ENCODE results near the gene IFT22. TPM values are rescaled to one million over a fixed set of nuclear protein-coding genes. Genes with fewer than 3 reads are reported as not detected.

IFT22 gene
- polyA plus RNA-seq, 3 donors = 0.59 to 1.5 (median 0.87) TPM

DNA sequence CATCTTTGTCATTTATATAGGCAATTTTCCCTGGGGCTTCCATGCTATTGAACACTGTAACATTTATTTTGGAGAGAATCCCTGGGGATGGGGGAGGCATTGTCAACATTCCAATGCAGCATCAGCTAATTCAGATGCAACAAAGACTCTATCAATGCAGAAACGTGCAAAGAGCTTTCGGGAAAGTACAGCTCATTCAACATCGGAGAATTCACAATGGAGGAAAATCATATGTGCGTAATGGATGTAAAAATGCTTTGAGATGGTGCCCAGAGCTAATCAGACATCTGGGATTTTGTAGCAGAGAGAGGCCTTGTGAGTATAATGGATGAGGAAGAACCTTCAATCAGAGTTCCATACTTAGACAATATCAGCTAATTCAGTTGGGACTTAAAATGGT, 48.4 kb downstream of the IFT22 start:
- no peak overlapping the region for H3K9ac ChIP-seq (ENCODE audit: insufficient read depth, low read length, poor library complexity, severe bottlenecking)
- H3K4me3 ChIP-seq (replicated peaks in 1 of 3; ENCODE audit: low read depth in 2 of 3, low read length in 3 of 3) = no peak overlapping the region
- H2AFZ ChIP-seq (ENCODE audit: insufficient read depth, low read depth, low read length, poor library complexity, severe bottlenecking) = no peak overlapping the region
- no peak for TF ChIP-seq CTCF (IDR thresholded peaks at IDR 0.05)
- H3K36me3 ChIP-seq (replicated peaks in 1 of 2; ENCODE audit: control insufficient read depth in 1 of 2, insufficient read depth in 2 of 2, low read length in 2 of 2) = no peaks in the 10 kb centered on the region
- no peaks in the 10 kb centered on the region for H3K36me3 Mint-ChIP-seq
- H3K4me1 Mint-ChIP-seq = peaks cover 2% of the 10 kb centered on the region
- H3K27ac Mint-ChIP-seq = no peak overlapping the region
- no peaks in the 10 kb centered on the region for H3K27me3 ChIP-seq (ENCODE audit: control insufficient read depth in 2 of 2, insufficient read depth in 2 of 2, low read length in 2 of 2)
- peaks cover 0 to 3% (median 0%) of the 10 kb centered on the region in 7 donors for H3K9me3 Mint-ChIP-seq
- H3K27me3 Mint-ChIP-seq (ENCODE audit: low read depth in 3 of 3) = peaks cover 13% of the 10 kb centered on the region in 3 donors
- no peak overlapping the region for H3K27ac ChIP-seq (ENCODE audit: low read depth in 1 of 2, low read length in 2 of 2)
- H3K4me3 Mint-ChIP-seq = no peak overlapping the region
- H3K4me2 ChIP-seq (replicated peaks; ENCODE audit: extremely low read depth, low read length, poor library complexity, severe bottlenecking) = no peak overlapping the region
- intact Hi-C loops (cut with micrococcal nuclease) = no loop called here
- H3K9me3 ChIP-seq (replicated peaks in 1 of 2; ENCODE audit: control insufficient read depth in 1 of 2, insufficient read depth in 1 of 2, low read length in 2 of 2) = no peaks in the 10 kb centered on the region
- no peaks in the 10 kb centered on the region for H3K4me1 ChIP-seq (ENCODE audit: control insufficient read depth in 1 of 2, insufficient read depth in 2 of 2, low read length in 2 of 2)
- DNase-seq = no peak
- H4K20me1 ChIP-seq (ENCODE audit: insufficient read depth, low read length) = no peaks in the 10 kb centered on the region
- WGBS (ENCODE audit: insufficient coverage) = 100% methylated on average over 3 of the region's 4 CpGs
- H3K79me2 ChIP-seq (ENCODE audit: insufficient read depth, low read length) = no peaks in the 10 kb centered on the region

DNA sequence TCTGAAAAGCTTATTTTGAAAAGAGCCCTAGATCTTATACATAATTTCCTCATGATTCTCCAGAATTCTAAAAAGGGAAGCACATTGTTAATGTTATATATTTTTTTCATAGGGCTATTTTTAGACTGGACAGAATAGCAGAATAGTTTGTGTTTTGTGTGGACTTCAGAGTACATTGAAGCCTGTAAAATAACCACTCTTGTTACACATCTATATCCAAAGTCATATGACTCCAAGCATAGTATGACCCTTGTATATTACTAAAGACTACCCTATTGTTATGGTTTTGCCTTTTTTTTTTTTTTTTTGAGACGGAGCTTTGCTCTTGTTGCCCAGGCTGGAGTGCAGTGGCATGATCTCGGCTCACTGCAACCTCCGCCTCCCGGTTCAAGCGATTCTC, 50.6 kb downstream of the IFT22 start:
- Mint-ChIP-seq H3K36me3 (no peaks in the 10 kb centered on the region), H3K4me1 (peaks cover 2% of the 10 kb centered on the region), H3K27ac (no peak overlapping the region), H3K27me3 (ENCODE audit: low read depth in 3 of 3) (peaks cover 5 to 16% (median 12%) of the 10 kb centered on the region in 3 donors), H3K9me3 (peaks cover 0 to 3% (median 0%) of the 10 kb centered on the region in 7 donors), H3K4me3 (no peak overlapping the region)
- no peaks in the 10 kb centered on the region for H3K79me2 ChIP-seq (ENCODE audit: insufficient read depth, low read length)
- intact Hi-C loops (cut with micrococcal nuclease) = no loop called here
- no peaks in the 10 kb centered on the region for H4K20me1 ChIP-seq (ENCODE audit: insufficient read depth, low read length)
- H3K9me3 ChIP-seq (replicated peaks in 1 of 2; ENCODE audit: control insufficient read depth in 1 of 2, insufficient read depth in 1 of 2, low read length in 2 of 2) = no peaks in the 10 kb centered on the region
- no peak for DNase-seq
- no peak for TF ChIP-seq CTCF (IDR thresholded peaks at IDR 0.05)
- no peak overlapping the region for H3K4me3 ChIP-seq (replicated peaks in 1 of 3; ENCODE audit: low read depth in 2 of 3, low read length in 3 of 3)
- no peak overlapping the region for H3K4me2 ChIP-seq (replicated peaks; ENCODE audit: extremely low read depth, low read length, poor library complexity, severe bottlenecking)
- WGBS (ENCODE audit: insufficient coverage) = no CpG with 5 or more reads among the region's 5 CpGs
- H2AFZ ChIP-seq (ENCODE audit: insufficient read depth, low read depth, low read length, poor library complexity, severe bottlenecking) = no peak overlapping the region
- no peak overlapping the region for H3K27ac ChIP-seq (ENCODE audit: low read depth in 1 of 2, low read length in 2 of 2)
- no peaks in the 10 kb centered on the region for H3K36me3 ChIP-seq (replicated peaks in 1 of 2; ENCODE audit: control insufficient read depth in 1 of 2, insufficient read depth in 2 of 2, low read length in 2 of 2)
- H3K4me1 ChIP-seq (ENCODE audit: control insufficient read depth in 1 of 2, insufficient read depth in 2 of 2, low read length in 2 of 2) = no peaks in the 10 kb centered on the region
- H3K27me3 ChIP-seq (ENCODE audit: control insufficient read depth in 2 of 2, insufficient read depth in 2 of 2, low read length in 2 of 2) = no peaks in the 10 kb centered on the region
- H3K9ac ChIP-seq (ENCODE audit: insufficient read depth, low read length, poor library complexity, severe bottlenecking) = no peak overlapping the region
